ENCODE measurements around the gene TM4SF18. TPM values are rescaled to one million over a fixed set of nuclear protein-coding genes. Genes with fewer than 3 reads are reported as not detected.

TM4SF18 gene
- total and polyA plus RNA-seq, 2 experiments from 2014 or later: 1.6 to 2.0 TPM

DNA sequence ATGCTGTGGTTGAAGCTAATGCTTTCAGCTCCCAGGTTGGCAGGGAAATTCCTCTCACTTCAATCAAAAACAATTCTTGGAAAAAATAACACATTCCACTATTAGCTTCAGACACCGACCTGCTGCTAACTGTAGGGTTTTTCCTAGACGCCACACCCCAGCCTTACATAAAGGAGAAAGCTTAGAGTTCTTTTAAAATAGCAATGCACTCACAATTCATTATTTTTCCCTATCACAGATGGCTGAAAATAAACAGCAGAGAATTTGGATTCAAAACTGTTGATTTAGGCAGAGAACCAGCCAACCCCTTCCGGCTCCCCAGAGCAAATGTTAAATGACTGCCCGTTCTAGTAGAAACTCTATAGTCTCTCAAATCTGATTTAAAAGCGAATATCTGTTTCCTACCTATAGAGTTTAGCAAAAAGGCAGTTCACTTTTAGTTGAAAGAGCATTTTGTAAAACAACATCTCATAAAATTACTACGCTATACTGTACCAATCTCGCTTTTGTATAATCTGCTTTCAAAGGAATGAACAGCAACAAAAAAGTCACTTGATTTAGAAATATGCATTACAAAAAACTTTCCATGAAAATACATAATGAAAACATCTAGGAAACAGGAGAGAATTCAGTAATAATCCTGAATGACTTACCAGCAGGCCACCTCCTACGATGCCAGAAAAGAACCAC, 43.4 kb upstream of the TM4SF18 start:
- no peak overlapping the region for H3K4me3 ChIP-seq

DNA sequence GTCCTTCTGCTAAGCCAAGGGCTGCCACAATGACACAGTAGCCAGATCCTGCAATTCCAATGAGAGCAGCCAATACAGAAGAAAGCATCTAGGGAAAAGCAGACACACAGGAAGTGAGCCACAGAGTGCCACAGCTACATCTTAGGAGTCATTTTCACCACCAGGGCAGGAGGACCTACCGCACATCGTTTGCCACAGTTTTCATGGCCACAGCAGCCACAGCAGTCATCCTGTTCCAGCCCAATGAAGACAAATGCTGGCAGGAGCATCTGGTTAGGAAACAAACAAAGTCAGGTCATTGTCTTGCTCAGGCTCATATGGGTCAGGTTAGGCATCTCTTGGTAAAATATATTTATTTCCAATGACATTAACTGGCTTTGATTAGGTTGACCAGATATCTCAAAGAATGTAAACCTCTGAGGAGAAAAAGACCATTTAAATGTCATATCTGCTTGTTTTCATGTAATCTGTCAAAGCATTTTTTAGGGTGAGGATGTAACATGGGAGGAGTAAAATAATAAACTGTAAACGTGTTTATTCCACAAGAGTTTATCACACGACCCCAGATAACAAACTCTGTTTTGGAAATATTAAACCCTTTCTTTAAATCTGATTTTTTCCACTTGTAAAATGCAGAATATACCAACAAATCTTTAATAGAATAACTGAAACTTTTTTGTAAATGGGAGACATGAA, 42.2 kb upstream of the TM4SF18 start:
- no peak overlapping the region for H3K4me2 ChIP-seq
- Mint-ChIP-seq H3K4me3 (no peak overlapping the region), H3K27ac (no peak overlapping the region), H3K9me3 (peaks cover 19% of the 10 kb centered on the region), H3K36me3 (ENCODE audit: low read depth) (peaks cover 14% of the 10 kb centered on the region), H3K4me1 (peaks cover 31% of the 10 kb centered on the region), H3K27me3 (ENCODE audit: insufficient read depth, low read depth, poor library complexity) (peaks cover 2% of the 10 kb centered on the region)
- no peak for TF ChIP-seq NANOG (IDR thresholded peaks at IDR 0.05; ENCODE audit: borderline replicate concordance)
- no peak for TF ChIP-seq CREB1 (CRISPR knock-in tag; IDR thresholded peaks at IDR 0.05; ENCODE audit: low read depth)
- TF ChIP-seq, protein P1, sequence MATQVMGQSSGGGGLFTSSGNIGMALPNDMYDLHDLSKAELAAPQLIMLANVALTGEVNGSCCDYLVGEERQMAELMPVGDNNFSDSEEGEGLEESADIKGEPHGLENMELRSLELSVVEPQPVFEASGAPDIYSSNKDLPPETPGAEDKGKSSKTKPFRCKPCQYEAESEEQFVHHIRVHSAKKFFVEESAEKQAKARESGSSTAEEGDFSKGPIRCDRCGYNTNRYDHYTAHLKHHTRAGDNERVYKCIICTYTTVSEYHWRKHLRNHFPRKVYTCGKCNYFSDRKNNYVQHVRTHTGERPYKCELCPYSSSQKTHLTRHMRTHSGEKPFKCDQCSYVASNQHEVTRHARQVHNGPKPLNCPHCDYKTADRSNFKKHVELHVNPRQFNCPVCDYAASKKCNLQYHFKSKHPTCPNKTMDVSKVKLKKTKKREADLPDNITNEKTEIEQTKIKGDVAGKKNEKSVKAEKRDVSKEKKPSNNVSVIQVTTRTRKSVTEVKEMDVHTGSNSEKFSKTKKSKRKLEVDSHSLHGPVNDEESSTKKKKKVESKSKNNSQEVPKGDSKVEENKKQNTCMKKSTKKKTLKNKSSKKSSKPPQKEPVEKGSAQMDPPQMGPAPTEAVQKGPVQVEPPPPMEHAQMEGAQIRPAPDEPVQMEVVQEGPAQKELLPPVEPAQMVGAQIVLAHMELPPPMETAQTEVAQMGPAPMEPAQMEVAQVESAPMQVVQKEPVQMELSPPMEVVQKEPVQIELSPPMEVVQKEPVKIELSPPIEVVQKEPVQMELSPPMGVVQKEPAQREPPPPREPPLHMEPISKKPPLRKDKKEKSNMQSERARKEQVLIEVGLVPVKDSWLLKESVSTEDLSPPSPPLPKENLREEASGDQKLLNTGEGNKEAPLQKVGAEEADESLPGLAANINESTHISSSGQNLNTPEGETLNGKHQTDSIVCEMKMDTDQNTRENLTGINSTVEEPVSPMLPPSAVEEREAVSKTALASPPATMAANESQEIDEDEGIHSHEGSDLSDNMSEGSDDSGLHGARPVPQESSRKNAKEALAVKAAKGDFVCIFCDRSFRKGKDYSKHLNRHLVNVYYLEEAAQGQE (IDR thresholded peaks at IDR 0.05; ENCODE audit: unreplicated experiment): no peak
- TF ChIP-seq, protein P2, sequence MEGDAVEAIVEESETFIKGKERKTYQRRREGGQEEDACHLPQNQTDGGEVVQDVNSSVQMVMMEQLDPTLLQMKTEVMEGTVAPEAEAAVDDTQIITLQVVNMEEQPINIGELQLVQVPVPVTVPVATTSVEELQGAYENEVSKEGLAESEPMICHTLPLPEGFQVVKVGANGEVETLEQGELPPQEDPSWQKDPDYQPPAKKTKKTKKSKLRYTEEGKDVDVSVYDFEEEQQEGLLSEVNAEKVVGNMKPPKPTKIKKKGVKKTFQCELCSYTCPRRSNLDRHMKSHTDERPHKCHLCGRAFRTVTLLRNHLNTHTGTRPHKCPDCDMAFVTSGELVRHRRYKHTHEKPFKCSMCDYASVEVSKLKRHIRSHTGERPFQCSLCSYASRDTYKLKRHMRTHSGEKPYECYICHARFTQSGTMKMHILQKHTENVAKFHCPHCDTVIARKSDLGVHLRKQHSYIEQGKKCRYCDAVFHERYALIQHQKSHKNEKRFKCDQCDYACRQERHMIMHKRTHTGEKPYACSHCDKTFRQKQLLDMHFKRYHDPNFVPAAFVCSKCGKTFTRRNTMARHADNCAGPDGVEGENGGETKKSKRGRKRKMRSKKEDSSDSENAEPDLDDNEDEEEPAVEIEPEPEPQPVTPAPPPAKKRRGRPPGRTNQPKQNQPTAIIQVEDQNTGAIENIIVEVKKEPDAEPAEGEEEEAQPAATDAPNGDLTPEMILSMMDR (conservative IDR thresholded peaks at IDR 0.05; ENCODE audit: low read depth in 2 of 2): no peak
- TF ChIP-seq, protein P3, sequence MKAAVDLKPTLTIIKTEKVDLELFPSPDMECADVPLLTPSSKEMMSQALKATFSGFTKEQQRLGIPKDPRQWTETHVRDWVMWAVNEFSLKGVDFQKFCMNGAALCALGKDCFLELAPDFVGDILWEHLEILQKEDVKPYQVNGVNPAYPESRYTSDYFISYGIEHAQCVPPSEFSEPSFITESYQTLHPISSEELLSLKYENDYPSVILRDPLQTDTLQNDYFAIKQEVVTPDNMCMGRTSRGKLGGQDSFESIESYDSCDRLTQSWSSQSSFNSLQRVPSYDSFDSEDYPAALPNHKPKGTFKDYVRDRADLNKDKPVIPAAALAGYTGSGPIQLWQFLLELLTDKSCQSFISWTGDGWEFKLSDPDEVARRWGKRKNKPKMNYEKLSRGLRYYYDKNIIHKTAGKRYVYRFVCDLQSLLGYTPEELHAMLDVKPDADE (IDR thresholded peaks at IDR 0.05): no peak
- TF ChIP-seq EZH2phosphoT487 (IDR thresholded peaks at IDR 0.05; ENCODE audit: unreplicated experiment): no peak
- no peak for TF ChIP-seq STAT1 (IDR thresholded peaks at IDR 0.05; ENCODE audit: unreplicated experiment)
- no peak for TF ChIP-seq EZH2 (IDR thresholded peaks at IDR 0.05; ENCODE audit: low read depth, unreplicated experiment)
- no peak for TF ChIP-seq ZNF114 (CRISPR knock-in tag; IDR thresholded peaks at IDR 0.05)
- DNase-seq (ENCODE audit: low spot score): no peak
- peak overlapping the region; percentile 30; the same call in 1 of the 2 replicates for H2AFZ ChIP-seq
- no peaks in the 10 kb centered on the region for H3K36me3 ChIP-seq (ENCODE audit: insufficient read depth)
- no peaks in the 10 kb centered on the region for H3K27me3 ChIP-seq (ENCODE audit: insufficient read depth)
- peaks cover 21% of the 10 kb centered on the region for H3K4me1 ChIP-seq (ENCODE audit: insufficient read depth)
- H3K9me2 ChIP-seq (ENCODE audit: insufficient read depth): no peaks in the 10 kb centered on the region
- no peaks in the 10 kb centered on the region for H3F3A ChIP-seq (replicated peaks; ENCODE audit: low read depth)
- no peak overlapping the region for H3K27ac ChIP-seq (ENCODE audit: low read depth)
- no peaks in the 10 kb centered on the region for H4K20me1 ChIP-seq (replicated peaks; ENCODE audit: insufficient read depth)
- no peak overlapping the region for H3K4me3 ChIP-seq
- no peak for ATAC-seq
- no peaks in the 10 kb centered on the region for H3K79me2 ChIP-seq (replicated peaks; ENCODE audit: insufficient read depth)

More for the DNA sequence above, 43.4 kb upstream of the TM4SF18 start:
- no peak for ATAC-seq
- no peak for TF ChIP-seq NANOG (IDR thresholded peaks at IDR 0.05; ENCODE audit: borderline replicate concordance)
- TF ChIP-seq ZNF114 (CRISPR knock-in tag; IDR thresholded peaks at IDR 0.05): no peak
- H3K36me3 ChIP-seq (ENCODE audit: insufficient read depth): no peaks in the 10 kb centered on the region
- H3K27ac Mint-ChIP-seq: no peak overlapping the region; the same call in 1 of the 2 replicates
- H2AFZ ChIP-seq: peak overlapping the region; percentile 95
- DNase-seq (ENCODE audit: low spot score): no peak
- H3K4me2 ChIP-seq: 0 out of 2 replicates have a peak overlapping the region, but pooled peaks have one; percentile 15
- no peaks in the 10 kb centered on the region for H4K20me1 ChIP-seq (replicated peaks; ENCODE audit: insufficient read depth)
- H3K9me2 ChIP-seq (ENCODE audit: insufficient read depth): no peaks in the 10 kb centered on the region
- no peak overlapping the region for H3K4me3 Mint-ChIP-seq
- H3K36me3 Mint-ChIP-seq (ENCODE audit: low read depth): peaks cover 22% of the 10 kb centered on the region
- no peaks in the 10 kb centered on the region for H3F3A ChIP-seq (replicated peaks; ENCODE audit: low read depth)
- H3K4me1 ChIP-seq (ENCODE audit: insufficient read depth): peaks cover 10% of the 10 kb centered on the region; the same call in 1 of the 2 replicates
- H3K79me2 ChIP-seq (replicated peaks; ENCODE audit: insufficient read depth): no peaks in the 10 kb centered on the region
- H3K27me3 Mint-ChIP-seq (ENCODE audit: insufficient read depth, low read depth, poor library complexity): peaks cover 5% of the 10 kb centered on the region
- H3K27me3 ChIP-seq (ENCODE audit: insufficient read depth): no peaks in the 10 kb centered on the region
- H3K4me1 Mint-ChIP-seq: peaks cover 19% of the 10 kb centered on the region
- no peak overlapping the region for H3K27ac ChIP-seq (ENCODE audit: low read depth)
- H3K9me3 Mint-ChIP-seq: peaks cover 28% of the 10 kb centered on the region
